ENCODE measurements around the gene SMARCC2.

Gene SMARCC2

DNA sequence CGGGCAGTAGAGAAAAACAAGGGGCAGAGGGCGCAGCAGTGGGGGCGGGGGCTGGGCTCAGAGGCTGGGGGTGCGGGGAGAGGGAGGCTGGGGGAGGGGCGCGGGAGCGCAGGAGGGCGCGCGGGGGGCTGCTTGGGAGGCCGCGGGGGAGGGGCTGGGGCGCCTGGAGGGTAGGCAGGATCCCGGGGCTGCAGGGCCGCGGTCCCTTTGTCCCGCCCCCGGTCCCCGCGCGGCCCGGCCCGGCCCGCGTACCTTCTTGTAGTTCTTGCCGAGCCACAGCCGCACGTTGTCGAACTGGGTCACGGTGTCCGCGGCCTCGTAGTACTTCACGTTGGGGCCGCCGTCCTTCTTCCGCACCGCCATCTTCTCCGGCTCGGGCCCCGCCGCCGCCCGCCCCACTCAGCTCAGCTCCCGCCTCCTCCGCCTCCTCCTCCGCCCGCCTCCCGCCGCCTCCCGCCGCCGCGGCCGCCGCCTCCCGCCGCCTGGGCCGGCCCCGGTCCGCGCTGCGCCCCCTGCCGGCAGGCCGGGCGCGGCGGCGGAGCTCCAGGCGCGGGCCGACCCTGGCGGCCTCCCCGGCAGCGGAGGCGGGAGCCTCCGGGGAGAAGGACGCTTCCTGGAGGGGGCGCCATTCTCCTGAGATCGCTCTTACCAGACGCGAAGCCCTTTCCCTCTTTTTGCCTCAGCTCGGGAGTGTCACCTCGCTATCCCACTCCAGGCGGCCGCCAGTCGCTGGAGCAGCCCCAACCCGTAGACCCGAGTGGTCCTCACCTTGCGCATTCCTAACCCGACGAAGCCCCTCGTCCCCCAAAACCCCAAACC lies at the start of gene SMARCC2:
Gene SMARCC2 (minus strand): TSS at position 385 of the 819 bp plus-strand sequence. CDS start 22 bp downstream, at position 363.
- peaks cover 37% of the 10 kb centered on the region for H3K36me3 ChIP-seq
- H3K27me3 ChIP-seq (ENCODE audit: insufficient read depth, low read depth, severe bottlenecking) = no peaks in the 10 kb centered on the region
- TF ChIP-seq, protein P1, sequence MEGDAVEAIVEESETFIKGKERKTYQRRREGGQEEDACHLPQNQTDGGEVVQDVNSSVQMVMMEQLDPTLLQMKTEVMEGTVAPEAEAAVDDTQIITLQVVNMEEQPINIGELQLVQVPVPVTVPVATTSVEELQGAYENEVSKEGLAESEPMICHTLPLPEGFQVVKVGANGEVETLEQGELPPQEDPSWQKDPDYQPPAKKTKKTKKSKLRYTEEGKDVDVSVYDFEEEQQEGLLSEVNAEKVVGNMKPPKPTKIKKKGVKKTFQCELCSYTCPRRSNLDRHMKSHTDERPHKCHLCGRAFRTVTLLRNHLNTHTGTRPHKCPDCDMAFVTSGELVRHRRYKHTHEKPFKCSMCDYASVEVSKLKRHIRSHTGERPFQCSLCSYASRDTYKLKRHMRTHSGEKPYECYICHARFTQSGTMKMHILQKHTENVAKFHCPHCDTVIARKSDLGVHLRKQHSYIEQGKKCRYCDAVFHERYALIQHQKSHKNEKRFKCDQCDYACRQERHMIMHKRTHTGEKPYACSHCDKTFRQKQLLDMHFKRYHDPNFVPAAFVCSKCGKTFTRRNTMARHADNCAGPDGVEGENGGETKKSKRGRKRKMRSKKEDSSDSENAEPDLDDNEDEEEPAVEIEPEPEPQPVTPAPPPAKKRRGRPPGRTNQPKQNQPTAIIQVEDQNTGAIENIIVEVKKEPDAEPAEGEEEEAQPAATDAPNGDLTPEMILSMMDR (IDR thresholded peaks at IDR 0.05; ENCODE audit: low read depth, low read length) = peak; percentile 89
- peak within 1 kb of the TSS; percentile 93 for H3K27ac ChIP-seq
- peak; percentile 93 for DNase-seq
- peak within 1 kb of the TSS; percentile 99 for H3K4me3 ChIP-seq (ENCODE audit: low read depth, low read length)
- no peaks in the 10 kb centered on the region for H3K9me3 ChIP-seq (ENCODE audit: severe bottlenecking)

DNA sequence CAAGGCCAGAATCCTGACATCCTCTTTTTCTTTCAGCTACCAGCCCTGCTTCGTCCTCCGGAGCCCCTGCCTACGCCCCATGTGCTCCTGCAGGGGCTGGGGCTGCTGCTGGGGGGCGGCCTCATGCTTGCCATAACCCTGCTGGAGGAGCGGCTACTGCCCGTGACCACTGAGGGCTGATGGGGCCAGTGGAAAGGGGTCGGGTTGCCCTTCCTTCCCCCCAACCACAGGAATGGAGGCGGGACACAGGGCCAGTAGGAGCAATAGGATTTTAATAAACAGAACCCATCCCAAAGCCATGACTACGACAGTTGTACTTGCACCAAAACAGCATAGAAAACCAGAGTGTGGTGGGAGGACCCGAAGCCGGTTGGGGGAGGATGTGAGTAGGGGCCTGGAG lies 48.3 kb upstream of the SMARCC2 start:
- no peaks in the 10 kb centered on the region for H3K9me3 ChIP-seq (ENCODE audit: severe bottlenecking)
- H3K27ac ChIP-seq = no peak overlapping the region
- TF ChIP-seq, protein P1 (IDR thresholded peaks at IDR 0.05; ENCODE audit: low read depth, low read length) = no peak
- H3K36me3 ChIP-seq = peaks cover 28% of the 10 kb centered on the region
- H3K4me3 ChIP-seq (ENCODE audit: low read depth, low read length) = no peak overlapping the region
- no peak for DNase-seq
- H3K27me3 ChIP-seq (ENCODE audit: insufficient read depth, low read depth, severe bottlenecking) = no peaks in the 10 kb centered on the region

DNA sequence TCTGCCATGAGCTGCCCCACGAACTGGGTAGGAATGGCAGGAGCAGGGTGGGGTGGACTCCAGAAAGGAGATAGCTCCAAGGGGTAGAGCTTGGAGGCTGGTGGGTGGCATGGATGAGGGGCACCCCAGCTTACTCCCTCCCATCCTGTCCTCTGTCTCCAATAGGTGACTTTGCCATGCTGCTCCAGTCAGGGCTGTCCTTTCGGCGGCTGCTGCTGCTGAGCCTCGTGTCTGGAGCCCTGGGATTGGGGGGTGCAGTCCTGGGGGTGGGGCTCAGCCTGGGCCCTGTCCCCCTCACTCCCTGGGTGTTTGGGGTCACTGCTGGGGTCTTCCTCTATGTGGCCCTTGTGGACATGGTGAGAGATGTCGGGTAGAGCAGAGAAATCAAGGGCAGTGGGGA lies 47.7 kb upstream of the SMARCC2 start:
- Histone ChIP-seq H3K4me3 (ENCODE audit: low read depth, low read length) (no peak overlapping the region), H3K36me3 (peaks cover 25% of the 10 kb centered on the region)

DNA sequence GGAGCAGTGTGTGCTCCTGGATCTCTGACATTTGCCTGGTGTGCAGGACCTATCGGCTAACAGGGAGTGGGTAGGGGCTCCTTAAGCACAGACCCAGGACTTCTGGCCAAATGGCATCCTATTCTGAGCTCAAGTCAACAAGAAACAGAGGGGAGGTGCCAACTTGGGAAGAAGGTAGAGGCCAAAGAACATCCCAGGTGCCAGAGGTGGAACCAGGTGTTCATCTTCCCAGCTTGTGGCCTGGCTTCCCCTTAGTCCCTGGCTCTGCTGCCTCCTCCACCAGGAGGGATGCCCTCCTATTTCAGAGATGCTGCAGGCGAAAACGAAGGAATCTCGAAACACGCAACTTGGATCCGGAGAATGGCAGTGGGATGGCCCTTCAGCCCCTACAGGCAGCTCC lies 46.8 kb upstream of the SMARCC2 start:
- no peak for DNase-seq
- TF ChIP-seq, protein P1 (IDR thresholded peaks at IDR 0.05; ENCODE audit: low read depth, low read length) = no peak
- peaks cover 17% of the 10 kb centered on the region for H3K36me3 ChIP-seq
- H3K27ac ChIP-seq = no peak overlapping the region
- no peaks in the 10 kb centered on the region for H3K27me3 ChIP-seq (ENCODE audit: insufficient read depth, low read depth, severe bottlenecking)
- no peak overlapping the region for H3K4me3 ChIP-seq (ENCODE audit: low read depth, low read length)
- H3K9me3 ChIP-seq (ENCODE audit: severe bottlenecking) = no peaks in the 10 kb centered on the region

More for the DNA sequence above, 47.7 kb upstream of the SMARCC2 start:
- no peaks in the 10 kb centered on the region for H3K27me3 ChIP-seq (ENCODE audit: insufficient read depth, low read depth, severe bottlenecking)
- H3K9me3 ChIP-seq (ENCODE audit: severe bottlenecking) = no peaks in the 10 kb centered on the region
- no peak for DNase-seq
- TF ChIP-seq, protein P1 (IDR thresholded peaks at IDR 0.05; ENCODE audit: low read depth, low read length) = no peak
- H3K27ac ChIP-seq = no peak overlapping the region

DNA sequence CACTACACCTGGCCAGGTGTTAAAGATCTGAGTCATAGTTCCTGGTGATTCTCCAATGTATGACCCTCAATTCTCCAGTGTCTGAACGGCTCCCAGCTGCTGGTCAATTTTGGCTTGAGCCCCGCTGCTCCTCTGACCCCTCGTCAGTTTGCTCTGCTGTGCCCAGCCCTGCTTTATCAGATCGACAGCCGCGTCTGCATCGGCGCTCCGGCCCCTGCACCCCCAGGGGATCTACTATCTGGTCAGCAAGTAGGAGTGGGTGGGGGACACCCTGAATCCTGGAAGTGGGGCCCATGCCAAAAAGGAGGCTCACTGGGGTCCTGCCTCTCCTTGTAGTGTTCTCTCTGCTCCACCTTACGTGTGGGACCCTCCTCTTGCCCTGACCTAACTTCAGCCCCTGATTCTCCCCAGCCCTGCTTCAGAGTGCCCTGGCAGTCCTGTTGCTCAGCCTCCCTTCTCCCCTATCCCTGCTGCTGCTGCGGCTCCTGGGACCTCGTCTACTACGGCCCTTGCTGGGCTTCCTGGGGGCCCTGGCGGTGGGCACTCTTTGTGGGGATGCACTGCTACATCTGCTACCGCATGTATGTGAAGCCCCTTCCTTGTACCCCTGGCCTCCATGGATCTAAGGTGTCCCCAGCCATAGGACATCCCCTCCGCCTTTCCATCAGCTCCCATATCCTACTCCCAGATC lies 45.6 kb upstream of the SMARCC2 start:
- Histone ChIP-seq H3K27me3 (ENCODE audit: insufficient read depth, low read depth, severe bottlenecking) (no peaks in the 10 kb centered on the region), H3K4me3 (ENCODE audit: low read depth, low read length) (no peak overlapping the region), H3K9me3 (ENCODE audit: severe bottlenecking) (no peaks in the 10 kb centered on the region), H3K36me3 (peaks cover 12% of the 10 kb centered on the region; the same call in 1 of the 2 replicates), H3K27ac (no peak overlapping the region)
- no peak for DNase-seq
- TF ChIP-seq, protein P1 (IDR thresholded peaks at IDR 0.05; ENCODE audit: low read depth, low read length) = no peak

Measured in WERI-Rb-1 (cell line).